GM12865 (cell line): ENCODE data around the gene PRDM16.

Source experiments
- DNase-seq: peaks from one replicate; pipeline ENCODE4 v3.0.0; 2010; ENCODE audit warnings: low read depth
- H3K4me3 ChIP-seq: 2 replicates; pipeline ENCODE4 v1.5.1; 2011; ENCODE audit warnings: mild to moderate bottlenecking, low read depth, low read length, control low read depth
- TF ChIP-seq, protein P1 (sequence below): IDR thresholded peaks from 2 replicates; pipeline ENCODE4 v1.5.1; 2011; ENCODE audit warnings: low read length, control low read depth, low read depth, inconsistent platforms; ENCODE audit not compliant: insufficient read depth; ENCODE audit errors: missing control alignments

PRDM16 gene

DNA sequence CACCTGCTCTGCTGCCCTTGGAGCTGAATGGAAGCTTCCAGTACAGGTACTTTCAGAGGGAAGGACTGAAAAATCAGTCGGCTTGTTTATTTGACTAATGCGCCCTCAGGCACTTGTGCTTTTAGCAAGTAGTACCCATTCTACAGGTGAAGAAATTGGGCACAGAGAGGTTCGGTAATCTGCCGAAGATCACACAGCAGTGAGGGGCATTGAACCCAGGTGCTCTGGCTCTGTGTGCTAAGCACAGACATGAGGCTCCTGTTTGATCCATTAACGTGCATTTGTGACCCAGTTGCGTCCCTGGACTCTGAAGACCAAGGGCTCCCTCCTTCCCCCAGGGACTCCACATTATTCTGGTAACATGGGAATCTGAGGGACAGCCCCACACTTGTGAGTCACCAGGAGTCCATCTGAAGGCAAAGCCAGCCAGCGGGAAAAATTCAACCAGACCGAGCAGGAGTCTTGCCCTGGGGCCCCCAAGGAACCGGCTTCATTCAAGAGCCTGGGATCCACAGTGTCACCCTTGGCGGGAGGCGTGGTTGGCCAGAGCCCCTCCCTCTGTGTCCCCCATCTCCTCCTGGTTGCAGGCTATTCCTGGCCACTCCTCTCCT is 193.1 kb downstream of the PRDM16 start:
- TF ChIP-seq, protein P1, sequence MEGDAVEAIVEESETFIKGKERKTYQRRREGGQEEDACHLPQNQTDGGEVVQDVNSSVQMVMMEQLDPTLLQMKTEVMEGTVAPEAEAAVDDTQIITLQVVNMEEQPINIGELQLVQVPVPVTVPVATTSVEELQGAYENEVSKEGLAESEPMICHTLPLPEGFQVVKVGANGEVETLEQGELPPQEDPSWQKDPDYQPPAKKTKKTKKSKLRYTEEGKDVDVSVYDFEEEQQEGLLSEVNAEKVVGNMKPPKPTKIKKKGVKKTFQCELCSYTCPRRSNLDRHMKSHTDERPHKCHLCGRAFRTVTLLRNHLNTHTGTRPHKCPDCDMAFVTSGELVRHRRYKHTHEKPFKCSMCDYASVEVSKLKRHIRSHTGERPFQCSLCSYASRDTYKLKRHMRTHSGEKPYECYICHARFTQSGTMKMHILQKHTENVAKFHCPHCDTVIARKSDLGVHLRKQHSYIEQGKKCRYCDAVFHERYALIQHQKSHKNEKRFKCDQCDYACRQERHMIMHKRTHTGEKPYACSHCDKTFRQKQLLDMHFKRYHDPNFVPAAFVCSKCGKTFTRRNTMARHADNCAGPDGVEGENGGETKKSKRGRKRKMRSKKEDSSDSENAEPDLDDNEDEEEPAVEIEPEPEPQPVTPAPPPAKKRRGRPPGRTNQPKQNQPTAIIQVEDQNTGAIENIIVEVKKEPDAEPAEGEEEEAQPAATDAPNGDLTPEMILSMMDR, result no peak
- DNase-seq, result no peak

DNA sequence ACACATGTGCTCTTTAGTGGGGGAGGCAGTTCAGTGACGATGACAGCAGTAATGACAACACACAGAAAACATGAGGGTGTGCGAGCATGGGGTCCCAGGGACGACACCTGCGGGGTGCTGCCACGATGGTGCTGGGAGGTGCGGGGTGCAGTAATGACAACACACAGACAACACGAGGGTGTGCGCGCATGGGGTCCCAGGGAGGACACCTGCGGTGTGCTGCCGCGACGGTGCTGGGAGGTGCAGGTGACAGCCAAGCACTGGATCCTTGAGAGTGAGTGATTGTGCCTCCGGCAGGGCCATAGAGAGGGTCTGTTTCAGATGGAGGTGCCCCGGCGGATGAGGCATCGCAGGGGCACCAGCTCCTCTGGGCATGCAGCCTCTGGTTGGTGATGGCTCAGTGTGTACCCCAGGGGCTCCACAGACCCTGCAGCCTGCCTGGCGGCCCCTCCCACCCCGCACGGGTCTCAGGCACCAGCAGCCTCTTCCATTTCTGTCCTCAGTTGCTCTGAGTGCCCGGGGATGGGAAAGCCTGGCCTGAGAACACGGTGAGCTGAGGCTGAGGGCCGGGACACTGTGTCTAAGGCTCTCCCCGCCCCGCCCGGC is 193.8 kb downstream of the PRDM16 start:
- TF ChIP-seq, protein P1, result no peak
- no peak for DNase-seq
- H3K4me3 ChIP-seq, result no peak overlapping the region

More for the DNA sequence above, 193.1 kb downstream of the PRDM16 start:
- no peak overlapping the region for H3K4me3 ChIP-seq

DNA sequence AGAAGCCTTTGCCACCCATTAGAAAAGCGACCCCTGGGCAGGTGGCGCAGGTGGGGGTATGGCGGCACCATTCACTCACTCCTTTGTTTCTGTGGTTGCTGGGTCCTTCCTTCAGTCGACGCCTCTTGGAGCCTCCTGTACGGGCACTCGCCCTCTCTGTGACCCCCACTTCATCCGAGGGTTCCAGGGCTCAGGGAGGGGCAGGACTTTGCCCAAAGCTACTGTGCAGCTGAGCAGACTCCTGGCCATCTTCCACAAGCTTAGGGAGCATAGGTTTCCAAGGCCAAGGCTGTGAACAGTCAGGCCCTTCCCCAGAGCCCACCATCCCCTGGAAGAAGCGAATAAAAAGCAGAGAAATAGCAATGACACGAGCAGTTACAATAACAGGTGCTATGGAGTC is 194.8 kb downstream of the PRDM16 start:
- DNase-seq, result no peak
- TF ChIP-seq, protein P1, result no peak
- H3K4me3 ChIP-seq, result no peak overlapping the region

DNA sequence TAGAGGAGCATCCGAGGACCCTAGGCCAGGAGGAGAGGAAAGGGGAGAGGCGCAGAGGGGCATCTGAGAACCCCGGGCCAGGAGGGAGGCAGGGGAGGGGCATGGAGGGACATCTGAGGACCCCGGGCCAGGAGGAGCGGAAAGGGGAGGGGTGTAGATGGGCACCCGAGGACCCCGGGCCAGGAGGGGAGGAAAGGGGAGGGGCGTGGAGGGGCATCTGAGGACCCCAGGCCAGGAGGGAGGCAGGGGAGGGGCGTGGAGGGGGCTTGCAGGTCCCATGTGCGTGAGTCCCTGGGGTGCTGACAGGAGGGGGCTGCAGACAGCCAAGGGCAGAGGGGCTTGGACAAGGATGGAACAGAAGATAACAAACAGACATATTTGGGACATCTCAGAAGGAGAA is 195.5 kb downstream of the PRDM16 start:
- TF ChIP-seq, protein P1, result no peak
- no peak for DNase-seq
- H3K4me3 ChIP-seq, result no peak overlapping the region

DNA sequence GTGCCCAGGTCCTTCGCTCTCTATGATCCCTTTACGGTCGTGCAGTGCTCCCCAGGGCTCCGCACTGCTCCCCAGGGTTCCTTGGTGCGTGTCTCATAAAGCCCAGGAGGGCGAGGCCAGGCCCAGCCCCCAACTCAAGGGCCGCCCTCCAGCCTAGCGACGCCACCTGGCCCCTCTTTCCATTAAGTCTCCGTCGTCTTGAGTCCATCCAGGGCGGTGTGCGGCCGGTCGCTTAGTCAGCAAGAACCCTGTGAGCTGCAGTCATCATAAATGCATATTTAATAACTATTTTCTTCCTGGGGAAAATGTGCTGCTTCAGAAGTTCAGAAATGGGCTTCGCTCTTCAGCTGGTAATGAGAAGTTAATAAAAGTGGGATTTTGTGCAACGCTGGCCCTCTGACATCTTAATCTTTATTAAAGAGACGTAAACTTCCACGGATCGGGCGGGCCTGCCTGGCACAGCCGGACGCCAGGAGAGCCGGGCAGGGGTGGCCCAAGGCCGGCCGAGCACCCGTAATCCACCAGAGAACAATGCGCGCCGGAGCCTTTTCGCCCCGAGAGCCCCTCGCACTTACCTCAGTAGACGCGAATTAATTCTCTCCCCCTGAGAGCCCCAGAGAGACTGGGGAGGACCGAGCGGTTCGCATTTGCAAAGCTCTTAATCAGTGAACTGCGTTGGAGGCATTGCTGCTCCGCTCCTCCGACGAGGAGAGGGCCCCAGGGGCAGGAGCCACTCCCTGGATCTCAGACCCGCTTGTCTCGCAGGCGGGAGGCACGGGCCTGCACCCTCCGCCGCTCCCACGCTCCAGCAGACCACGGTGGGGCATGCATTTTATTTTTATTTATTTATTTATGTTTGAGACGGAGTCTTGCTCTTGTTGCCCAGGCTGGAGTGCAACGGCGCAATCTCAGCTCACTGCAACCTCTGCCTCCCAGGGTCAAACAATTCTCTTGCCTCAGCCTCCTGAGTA is 197.1 kb downstream of the PRDM16 start:
- DNase-seq, result no peak

DNA sequence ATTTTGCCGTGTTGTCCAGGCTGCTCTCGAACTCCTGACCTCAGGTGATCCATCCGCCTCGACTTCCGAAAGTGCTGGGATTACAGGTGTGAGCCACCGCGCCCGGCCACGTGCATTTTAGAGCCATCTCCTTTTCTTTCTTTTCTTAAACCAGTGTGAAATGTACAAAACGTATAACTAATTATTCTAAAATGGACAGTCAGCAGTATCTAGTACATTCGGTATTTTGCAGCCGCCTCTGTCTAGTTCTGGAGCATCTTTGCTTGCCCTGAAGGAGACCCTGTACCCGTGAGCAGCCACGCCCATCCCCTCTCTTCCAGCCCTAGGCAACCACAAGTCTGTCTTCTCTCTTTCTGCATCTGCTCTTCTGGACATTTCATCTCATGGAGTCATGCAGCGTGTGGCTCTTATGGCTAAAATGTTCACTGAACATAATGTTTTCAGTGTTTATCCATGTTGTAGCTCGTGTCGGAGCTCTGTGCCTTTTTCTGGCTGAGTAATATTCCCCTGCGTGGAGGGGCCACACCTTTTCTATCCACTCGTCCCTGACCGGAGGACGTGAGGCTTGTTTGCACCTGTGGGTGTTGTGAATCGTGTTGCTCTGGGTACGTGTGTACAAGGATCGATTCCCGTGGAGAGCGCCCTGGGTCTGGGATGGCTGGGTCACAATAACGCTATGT is 198.0 kb downstream of the PRDM16 start:
- TF ChIP-seq, protein P1, result no peak
- no peak for DNase-seq
- no peak overlapping the region for H3K4me3 ChIP-seq

More for the DNA sequence above, 197.1 kb downstream of the PRDM16 start:
- no peak overlapping the region for H3K4me3 ChIP-seq
- TF ChIP-seq, protein P1, result no peak
